ENCODE measurements around the gene PTCSC3.
"Not testable (repeated sequence)": the region's sequence is repeated elsewhere in the genome, so short reads cannot be mapped to it uniquely, and the experiment has no call there.

The PTCSC3 gene

GRCh38 chr14:36134038-36134437, 42.5 kb downstream of the PTCSC3 start:
- no peak for DNase-seq
- no peak for TF ChIP-seq GATA1 (IDR thresholded peaks at IDR 0.05; ENCODE audit: low read depth, low read length)
- no peak for TF ChIP-seq POLR2A (IDR thresholded peaks at IDR 0.05; ENCODE audit: low read length)

GRCh38 chr14:36132826-36133225, 43.7 kb downstream of the PTCSC3 start:
- no peak for DNase-seq
- TF ChIP-seq POLR2A (IDR thresholded peaks at IDR 0.05; ENCODE audit: low read length): no peak
- no peak for TF ChIP-seq GATA1 (IDR thresholded peaks at IDR 0.05; ENCODE audit: low read depth, low read length)

GRCh38 chr14:36130186-36130585, 46.3 kb downstream of the PTCSC3 start:
- no peak for TF ChIP-seq GATA1 (IDR thresholded peaks at IDR 0.05; ENCODE audit: low read depth, low read length)
- no peak for TF ChIP-seq POLR2A (IDR thresholded peaks at IDR 0.05; ENCODE audit: low read length)
- no peak for DNase-seq

DNA sequence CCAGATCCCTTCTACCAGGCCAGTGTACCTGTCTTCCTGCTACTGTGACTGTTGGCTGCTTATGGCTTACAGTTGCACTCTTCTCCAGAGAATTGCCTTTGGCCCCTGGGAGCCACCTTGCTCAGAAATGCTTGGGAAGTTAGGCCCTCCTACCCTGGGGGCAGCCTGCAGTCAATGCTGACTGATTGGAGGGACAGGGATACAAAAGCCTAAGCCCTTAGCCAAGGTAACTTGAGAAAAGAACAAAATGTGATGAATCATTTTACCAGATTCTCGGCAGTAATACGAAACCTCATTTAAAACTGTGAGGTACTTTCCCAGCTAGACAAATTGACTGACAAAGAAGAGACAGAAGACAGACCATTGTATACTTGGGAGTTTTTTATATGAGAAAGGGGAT, 47.3 kb downstream of the PTCSC3 start:
- DNase-seq: no peak
- TF ChIP-seq POLR2A (IDR thresholded peaks at IDR 0.05; ENCODE audit: low read length): no peak
- no peak for TF ChIP-seq GATA1 (IDR thresholded peaks at IDR 0.05; ENCODE audit: low read depth, low read length)

DNA sequence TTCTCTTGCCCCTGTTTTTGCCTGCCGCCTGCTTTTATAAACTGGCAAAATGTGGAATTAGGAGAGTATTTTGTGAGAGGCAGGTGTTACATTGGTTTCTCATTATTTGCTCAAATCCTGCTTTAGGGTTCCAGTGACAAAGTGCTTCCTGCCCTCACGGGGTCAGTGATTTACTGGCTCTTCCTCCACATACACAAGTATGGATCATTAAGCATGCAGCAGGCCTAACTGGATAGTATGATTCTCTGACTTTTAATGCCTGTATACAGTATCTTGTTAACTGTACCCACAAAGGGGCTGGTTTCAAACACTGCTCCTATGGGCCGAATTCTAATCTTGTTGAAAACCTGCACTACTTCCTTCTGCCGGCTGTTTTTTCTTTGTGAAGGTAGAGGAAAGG, 63.2 kb downstream of the PTCSC3 start:
- no peak for TF ChIP-seq GATA1 (IDR thresholded peaks at IDR 0.05; ENCODE audit: low read depth, low read length)
- no peak for TF ChIP-seq POLR2A (IDR thresholded peaks at IDR 0.05; ENCODE audit: low read length)
- DNase-seq: no peak

DNA sequence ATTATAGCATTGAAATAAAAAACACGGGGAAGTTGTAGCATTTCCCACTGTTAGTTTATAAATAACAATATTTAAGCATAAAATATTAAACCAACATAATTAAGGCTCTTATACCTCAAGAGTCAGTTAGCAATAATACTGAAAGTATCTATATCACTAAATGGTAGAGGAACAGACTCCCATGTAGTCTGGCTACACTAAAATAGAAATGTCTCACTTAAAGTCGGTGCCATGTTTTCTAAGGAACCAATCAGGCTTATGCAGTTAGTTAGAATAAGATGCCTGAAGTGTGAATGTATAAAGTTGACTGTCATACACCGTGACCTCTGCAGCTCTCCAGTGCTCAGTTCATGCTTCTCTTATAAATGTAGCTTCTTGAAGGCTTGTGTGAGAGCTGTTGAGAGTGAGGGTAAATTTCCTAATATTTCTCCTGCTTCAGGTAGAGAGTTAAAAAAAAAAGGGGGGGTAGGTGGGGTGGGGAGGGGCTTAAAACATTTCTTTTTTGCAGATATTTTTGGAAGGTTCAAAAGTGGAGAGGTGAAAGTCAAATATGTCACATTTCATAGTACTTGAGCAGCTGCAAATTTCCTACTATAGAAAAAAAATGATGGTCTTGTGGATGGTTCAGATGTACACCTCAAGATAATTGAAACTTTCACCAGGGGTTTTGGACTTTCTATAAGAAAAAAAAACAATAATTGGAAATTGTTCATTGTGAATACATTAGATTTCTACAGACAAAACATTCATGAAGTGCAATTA, 64.5 kb downstream of the PTCSC3 start:
- no peak for DNase-seq
- no peak for TF ChIP-seq POLR2A (IDR thresholded peaks at IDR 0.05; ENCODE audit: low read length)

GRCh38 chr14:36105401-36105800, 71.1 kb downstream of the PTCSC3 start:
- TF ChIP-seq GATA1 (IDR thresholded peaks at IDR 0.05; ENCODE audit: low read depth, low read length) (no peak), POLR2A (IDR thresholded peaks at IDR 0.05; ENCODE audit: low read length) (no peak)
- no peak for DNase-seq

GRCh38 chr14:36104258-36104657, 72.3 kb downstream of the PTCSC3 start:
- DNase-seq: not testable (repeated sequence)

DNA sequence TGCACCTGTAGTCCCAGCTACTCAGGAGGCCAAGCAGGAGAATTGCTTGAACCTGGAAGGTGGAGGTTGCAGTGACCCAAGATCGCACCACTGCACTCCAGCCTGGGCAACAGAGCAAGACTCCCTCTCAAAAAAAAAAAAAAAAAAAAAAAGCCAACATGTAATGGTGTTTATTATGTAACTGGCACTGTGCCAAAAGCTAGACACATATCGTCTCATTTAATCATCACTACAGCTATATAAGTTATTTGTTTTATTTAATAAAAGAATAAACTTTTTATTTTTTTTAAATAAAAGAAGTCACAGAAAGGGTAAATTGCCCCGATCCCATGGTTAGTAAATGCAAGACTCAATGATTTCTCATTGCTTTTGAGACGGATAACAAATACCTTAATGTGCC, 76.9 kb downstream of the PTCSC3 start:
- TF ChIP-seq GATA1 (IDR thresholded peaks at IDR 0.05; ENCODE audit: low read depth, low read length): no peak
- no peak for TF ChIP-seq POLR2A (IDR thresholded peaks at IDR 0.05; ENCODE audit: low read length)
- no peak for DNase-seq

DNA sequence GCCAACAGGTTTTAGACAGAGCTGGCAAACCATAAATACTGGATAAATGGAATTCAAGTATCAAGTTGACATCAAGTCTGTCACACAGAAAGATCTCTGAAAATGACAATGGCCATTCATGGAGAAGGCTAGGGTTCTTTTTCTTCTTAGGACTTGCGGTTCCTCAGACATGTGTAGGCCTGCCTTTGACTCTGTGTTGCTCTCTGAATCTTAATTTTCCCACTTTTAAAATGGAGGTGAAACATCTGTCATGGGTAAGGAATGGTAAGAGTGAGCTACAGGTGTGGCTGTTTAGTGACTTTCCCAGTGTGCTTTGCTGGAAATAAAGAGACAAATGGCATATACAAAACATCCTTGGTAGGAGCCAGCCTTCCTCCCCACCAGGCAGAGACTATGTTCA, 79.2 kb downstream of the PTCSC3 start:
- DNase-seq: no peak

GRCh38 chr14:36096090-36096489, 80.4 kb downstream of the PTCSC3 start:
- no peak for DNase-seq
- TF ChIP-seq GATA1 (IDR thresholded peaks at IDR 0.05; ENCODE audit: low read depth, low read length): no peak
- TF ChIP-seq POLR2A (IDR thresholded peaks at IDR 0.05; ENCODE audit: low read length): no peak

More for the DNA sequence above, 79.2 kb downstream of the PTCSC3 start:
- TF ChIP-seq POLR2A (IDR thresholded peaks at IDR 0.05; ENCODE audit: low read length) (no peak), GATA1 (IDR thresholded peaks at IDR 0.05; ENCODE audit: low read depth, low read length) (no peak)

DNA sequence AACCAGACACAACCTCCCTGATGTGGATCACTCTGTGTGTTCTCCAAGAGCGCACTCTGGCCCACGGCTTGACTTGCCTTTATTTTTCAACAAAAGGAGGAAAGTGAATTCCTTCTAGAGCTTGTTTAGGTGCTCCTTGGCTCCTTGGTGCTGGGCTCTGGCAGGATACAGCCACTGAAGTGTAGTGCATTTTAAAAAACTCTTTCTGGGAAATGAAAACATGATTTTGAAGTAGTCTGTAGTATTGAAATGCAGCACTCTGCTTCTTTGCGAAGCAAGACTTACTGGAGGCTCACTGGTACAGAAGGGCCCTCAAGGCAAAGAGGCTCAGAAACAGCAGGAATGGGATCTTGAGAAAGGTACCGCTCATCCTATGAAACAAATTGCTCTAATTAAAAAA, 81.6 kb downstream of the PTCSC3 start:
- no peak for DNase-seq
- TF ChIP-seq POLR2A (IDR thresholded peaks at IDR 0.05; ENCODE audit: low read length) (no peak), GATA1 (IDR thresholded peaks at IDR 0.05; ENCODE audit: low read depth, low read length) (no peak)

DNA sequence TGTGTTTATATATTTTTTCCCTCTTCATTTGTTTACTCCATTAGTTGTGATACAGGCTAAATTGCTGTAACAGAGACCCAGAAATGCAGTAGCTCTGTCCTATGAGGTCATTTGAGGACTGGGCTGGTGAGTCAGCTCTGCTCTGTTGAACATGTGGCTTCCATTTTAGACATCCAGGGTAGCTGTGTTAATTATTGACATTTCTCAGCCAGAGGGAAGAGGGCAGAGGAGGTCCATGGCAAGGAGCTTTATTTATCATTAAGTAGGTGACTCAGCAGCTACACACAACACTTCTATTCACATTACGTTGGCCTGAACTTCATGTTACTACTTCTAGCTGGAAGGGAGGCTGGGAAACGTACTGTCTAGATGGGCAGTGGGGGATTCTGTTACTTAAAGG, 85.4 kb downstream of the PTCSC3 start:
- DNase-seq: peak in 1 of 2 experiments; percentile 36
- TF ChIP-seq GATA1 (IDR thresholded peaks at IDR 0.05; ENCODE audit: low read depth, low read length) (no peak), POLR2A (IDR thresholded peaks at IDR 0.05; ENCODE audit: low read length) (no peak)

DNA sequence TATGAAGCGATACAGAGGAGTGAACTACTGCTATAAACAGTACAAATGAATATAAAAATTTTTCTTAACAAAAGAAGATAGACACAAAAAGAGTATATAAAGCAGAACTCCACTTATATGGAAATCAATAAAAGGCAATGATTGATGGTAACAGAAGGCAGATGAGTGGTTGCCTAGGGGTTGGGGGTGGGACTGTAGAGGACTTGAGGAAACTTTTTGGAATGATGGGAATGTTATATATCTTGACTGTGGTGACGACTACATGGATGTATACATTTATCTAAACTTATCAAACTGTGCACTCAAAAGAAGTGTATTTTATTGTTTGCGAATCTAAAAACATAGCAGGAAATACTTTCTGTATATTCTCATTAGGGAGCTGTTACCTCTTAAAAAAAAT, 89.1 kb downstream of the PTCSC3 start:
- TF ChIP-seq GATA1 (IDR thresholded peaks at IDR 0.05; ENCODE audit: low read depth, low read length): no peak
- DNase-seq: no peak

DNA sequence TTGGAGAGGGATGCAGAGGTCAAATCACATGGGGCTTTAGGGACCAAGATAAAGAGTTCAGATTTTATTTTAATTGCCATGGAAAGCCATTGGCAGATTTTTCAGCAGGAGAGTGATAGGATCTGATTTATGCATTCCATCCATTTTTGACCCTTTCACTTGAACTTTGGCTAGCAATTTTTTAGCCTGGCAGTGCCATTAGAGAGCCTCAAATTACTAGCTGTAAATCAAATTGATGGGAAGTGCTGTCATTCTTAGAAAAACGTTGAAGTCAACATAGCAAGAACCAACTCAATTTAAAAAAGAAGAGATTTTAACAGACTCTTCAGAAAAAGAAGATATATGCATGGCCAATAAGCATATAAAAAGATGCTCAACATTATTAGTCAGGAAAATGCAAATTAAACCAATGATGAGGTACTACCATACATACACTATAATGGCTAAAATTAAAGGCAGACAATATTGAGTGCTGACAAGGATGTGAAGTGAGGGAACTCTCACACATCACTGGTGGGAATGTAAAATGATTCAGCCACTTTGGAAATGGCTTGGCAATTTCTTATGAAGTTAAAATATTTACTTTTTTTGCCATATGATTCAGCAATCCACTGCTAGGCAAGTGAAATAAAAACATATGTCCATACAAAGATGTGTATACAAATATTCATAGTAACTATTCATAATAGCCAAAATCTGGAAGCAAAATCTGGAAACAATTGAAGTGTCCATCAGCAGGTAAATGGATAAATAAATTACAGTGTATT, 89.7 kb downstream of the PTCSC3 start:
- TF ChIP-seq POLR2A (IDR thresholded peaks at IDR 0.05; ENCODE audit: low read length): no peak
- no peak for TF ChIP-seq GATA1 (IDR thresholded peaks at IDR 0.05; ENCODE audit: low read depth, low read length)
- no peak for DNase-seq

Measured in erythroblast (primary cell).